ENCODE results near the gene NFATC3.

DNA sequence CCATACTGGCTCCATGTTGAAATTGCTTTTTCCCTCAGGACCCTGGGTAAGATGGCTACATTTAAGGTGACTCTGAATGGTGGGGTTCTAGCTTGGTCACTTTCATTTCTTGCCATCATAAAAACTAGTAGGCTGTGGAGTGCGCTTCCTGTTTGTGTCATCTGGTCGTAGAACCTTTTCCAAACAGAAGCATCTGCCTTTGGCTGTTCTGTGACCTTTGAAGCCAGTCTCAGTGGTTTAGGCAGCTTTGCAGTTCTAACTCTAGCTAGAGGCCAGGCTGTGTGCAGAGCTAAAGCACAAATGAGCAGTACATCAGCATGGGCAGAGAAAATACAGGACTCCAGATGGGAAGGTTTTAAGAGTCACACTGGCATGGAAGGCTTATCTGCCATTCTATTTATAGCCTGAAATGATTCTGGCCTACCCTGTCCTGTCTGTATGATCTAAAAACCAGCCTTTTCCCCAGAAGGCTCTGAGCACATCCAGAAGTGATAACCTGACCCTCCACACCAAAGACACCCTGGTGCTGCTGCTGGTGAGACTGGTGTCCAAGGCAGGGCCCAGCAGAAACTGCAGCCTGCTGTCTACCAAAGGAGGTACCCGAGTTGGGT, 142.1 kb downstream of the NFATC3 start:
- TF ChIP-seq, protein P1, sequence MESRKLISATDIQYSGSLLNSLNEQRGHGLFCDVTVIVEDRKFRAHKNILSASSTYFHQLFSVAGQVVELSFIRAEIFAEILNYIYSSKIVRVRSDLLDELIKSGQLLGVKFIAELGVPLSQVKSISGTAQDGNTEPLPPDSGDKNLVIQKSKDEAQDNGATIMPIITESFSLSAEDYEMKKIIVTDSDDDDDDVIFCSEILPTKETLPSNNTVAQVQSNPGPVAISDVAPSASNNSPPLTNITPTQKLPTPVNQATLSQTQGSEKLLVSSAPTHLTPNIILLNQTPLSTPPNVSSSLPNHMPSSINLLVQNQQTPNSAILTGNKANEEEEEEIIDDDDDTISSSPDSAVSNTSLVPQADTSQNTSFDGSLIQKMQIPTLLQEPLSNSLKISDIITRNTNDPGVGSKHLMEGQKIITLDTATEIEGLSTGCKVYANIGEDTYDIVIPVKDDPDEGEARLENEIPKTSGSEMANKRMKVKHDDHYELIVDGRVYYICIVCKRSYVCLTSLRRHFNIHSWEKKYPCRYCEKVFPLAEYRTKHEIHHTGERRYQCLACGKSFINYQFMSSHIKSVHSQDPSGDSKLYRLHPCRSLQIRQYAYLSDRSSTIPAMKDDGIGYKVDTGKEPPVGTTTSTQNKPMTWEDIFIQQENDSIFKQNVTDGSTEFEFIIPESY (IDR thresholded peaks at IDR 0.05): no peak
- TF ChIP-seq EGR1 (IDR thresholded peaks at IDR 0.05; ENCODE audit: low read depth in 2 of 2) (no peak), JUND (IDR thresholded peaks at IDR 0.05) (no peak), GABPA (IDR thresholded peaks at IDR 0.05 in 1 of 2, conservative IDR thresholded peaks at IDR 0.05 in 1 of 2) (peak in 1 of 2 donors; percentile 21), TAF1 (conservative IDR thresholded peaks at IDR 0.05) (no peak), SP1 (IDR thresholded peaks at IDR 0.05) (peak; percentile 76), RAD21 (IDR thresholded peaks at IDR 0.05) (peak in 1 of 2 donors; percentile 52), YY1 (IDR thresholded peaks at IDR 0.05) (peak; percentile 29), FOXA1 (IDR thresholded peaks at IDR 0.05) (no peak)
- TF ChIP-seq, protein P2, sequence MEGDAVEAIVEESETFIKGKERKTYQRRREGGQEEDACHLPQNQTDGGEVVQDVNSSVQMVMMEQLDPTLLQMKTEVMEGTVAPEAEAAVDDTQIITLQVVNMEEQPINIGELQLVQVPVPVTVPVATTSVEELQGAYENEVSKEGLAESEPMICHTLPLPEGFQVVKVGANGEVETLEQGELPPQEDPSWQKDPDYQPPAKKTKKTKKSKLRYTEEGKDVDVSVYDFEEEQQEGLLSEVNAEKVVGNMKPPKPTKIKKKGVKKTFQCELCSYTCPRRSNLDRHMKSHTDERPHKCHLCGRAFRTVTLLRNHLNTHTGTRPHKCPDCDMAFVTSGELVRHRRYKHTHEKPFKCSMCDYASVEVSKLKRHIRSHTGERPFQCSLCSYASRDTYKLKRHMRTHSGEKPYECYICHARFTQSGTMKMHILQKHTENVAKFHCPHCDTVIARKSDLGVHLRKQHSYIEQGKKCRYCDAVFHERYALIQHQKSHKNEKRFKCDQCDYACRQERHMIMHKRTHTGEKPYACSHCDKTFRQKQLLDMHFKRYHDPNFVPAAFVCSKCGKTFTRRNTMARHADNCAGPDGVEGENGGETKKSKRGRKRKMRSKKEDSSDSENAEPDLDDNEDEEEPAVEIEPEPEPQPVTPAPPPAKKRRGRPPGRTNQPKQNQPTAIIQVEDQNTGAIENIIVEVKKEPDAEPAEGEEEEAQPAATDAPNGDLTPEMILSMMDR (IDR thresholded peaks at IDR 0.05; ENCODE audit: low read depth, low read length, missing input control): no peak
- TF ChIP-seq, protein P3, sequence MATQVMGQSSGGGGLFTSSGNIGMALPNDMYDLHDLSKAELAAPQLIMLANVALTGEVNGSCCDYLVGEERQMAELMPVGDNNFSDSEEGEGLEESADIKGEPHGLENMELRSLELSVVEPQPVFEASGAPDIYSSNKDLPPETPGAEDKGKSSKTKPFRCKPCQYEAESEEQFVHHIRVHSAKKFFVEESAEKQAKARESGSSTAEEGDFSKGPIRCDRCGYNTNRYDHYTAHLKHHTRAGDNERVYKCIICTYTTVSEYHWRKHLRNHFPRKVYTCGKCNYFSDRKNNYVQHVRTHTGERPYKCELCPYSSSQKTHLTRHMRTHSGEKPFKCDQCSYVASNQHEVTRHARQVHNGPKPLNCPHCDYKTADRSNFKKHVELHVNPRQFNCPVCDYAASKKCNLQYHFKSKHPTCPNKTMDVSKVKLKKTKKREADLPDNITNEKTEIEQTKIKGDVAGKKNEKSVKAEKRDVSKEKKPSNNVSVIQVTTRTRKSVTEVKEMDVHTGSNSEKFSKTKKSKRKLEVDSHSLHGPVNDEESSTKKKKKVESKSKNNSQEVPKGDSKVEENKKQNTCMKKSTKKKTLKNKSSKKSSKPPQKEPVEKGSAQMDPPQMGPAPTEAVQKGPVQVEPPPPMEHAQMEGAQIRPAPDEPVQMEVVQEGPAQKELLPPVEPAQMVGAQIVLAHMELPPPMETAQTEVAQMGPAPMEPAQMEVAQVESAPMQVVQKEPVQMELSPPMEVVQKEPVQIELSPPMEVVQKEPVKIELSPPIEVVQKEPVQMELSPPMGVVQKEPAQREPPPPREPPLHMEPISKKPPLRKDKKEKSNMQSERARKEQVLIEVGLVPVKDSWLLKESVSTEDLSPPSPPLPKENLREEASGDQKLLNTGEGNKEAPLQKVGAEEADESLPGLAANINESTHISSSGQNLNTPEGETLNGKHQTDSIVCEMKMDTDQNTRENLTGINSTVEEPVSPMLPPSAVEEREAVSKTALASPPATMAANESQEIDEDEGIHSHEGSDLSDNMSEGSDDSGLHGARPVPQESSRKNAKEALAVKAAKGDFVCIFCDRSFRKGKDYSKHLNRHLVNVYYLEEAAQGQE (IDR thresholded peaks at IDR 0.05): no peak
- TF ChIP-seq, protein P4, sequence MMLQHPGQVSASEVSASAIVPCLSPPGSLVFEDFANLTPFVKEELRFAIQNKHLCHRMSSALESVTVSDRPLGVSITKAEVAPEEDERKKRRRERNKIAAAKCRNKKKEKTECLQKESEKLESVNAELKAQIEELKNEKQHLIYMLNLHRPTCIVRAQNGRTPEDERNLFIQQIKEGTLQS (IDR thresholded peaks at IDR 0.05): no peak
- TF ChIP-seq, protein P5, sequence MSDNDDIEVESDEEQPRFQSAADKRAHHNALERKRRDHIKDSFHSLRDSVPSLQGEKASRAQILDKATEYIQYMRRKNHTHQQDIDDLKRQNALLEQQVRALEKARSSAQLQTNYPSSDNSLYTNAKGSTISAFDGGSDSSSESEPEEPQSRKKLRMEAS (IDR thresholded peaks at IDR 0.05): no peak

Measured in liver (tissue), 3 donors.